NCI-H187 (cell line): Measurements from ENCODE around the gene KIF5C.

Experiments used
- DNase-seq, 2 experiments: peaks; one replicate each; lab custom pipeline; 2025; lab: John Stamatoyannopoulos, UW

The KIF5C gene

DNA sequence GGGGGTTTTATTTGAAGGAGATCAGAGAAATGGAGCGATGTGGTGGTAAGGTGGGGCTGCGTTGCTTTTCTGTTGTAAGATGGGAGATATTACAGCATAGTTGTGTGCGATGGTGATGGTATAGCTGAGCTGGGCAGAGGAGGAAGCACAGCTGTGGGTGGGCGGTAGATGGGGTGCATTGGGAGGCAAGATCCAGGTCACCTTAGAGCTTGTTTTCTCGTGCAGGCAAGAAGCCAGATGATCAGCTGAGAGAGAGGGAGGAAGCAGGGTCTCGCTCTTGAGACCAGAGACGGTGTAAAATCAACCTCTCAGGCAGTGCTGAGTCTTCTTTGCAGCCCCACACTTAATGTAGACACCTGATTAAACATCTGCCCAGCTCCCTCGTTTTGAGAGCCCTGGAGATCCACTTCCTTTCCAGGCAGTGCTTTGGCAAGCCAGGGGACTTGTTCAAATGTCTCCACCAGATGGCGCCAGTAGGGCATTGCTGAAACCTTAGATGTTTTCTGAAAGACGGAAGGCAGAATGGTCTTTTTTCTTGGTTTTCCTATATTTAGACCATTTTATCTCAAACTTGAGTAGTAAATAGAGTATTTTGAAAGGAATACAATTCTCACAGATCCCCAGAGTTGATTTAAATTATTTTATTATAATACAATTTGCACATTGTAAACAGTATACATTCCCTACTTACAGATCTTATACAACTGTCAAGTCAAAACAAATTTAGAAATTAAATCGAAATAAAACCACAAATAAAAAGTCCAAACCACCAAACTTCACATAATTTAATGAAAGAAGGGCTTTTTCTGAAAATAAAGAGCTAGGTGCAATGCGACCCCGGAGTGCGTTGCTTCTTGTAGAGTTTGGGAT is 142.3 kb downstream of the KIF5C start:
- peak in 1 of 2 experiments; percentile 46 for DNase-seq

DNA sequence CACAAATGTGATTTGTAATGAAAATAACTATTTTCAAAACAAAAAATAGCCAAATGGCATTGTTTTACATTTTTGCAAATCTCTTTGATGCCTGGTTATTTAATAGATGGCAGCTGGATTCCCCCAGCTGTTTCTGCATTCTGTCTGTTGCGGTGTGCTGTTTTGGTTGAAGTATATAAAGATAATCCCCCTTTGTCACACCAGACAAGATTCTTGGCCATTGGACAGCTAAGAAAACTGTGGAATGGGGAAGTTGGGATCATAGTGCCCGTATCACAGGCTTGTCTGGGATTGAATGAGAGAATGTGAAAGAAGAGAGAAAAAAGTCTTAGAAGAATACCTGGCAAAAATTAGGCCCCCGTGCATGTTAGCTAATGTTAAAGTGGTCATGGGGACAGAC is 144.0 kb downstream of the KIF5C start:
- DNase-seq: no peak

DNA sequence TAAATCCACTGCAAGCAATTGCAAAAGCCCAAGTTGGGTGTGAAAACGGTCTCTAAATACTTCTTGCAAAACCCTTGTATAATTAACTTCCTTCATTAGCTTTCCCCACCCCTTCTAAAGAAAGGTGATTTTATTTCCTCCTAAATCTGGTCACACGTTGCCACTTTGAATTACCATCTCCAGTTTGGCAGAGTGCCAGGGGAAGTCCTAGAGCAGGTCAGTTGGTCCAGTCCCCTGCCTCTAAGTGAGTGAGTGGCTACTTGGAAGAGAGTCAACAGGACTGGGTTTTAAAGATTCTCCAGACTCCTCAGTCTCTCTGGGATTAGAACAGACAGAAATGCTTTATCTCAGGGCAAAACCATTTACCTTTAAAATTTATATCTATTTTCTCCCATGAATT is 144.7 kb downstream of the KIF5C start:
- DNase-seq: no peak

DNA sequence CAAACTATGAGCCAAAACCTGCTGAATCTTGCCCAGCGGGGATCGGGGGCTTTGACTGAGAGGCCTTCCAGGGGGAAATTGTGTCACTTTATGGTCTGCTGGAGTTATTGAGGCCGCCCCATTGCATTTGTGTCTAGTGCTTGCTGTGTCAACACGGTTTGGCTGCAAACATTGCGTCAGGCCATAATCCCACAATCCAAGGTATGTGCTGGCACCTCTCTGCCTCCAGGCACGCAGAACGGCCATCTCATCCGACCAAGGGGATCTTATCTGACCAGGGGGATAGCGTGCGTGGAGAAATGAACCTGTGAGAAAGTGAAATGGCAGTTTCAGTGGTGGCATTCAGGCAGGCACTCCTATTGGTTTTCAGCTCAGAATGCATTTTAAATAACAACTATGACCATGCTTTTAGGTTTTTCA is 145.4 kb downstream of the KIF5C start:
- no peak for DNase-seq

DNA sequence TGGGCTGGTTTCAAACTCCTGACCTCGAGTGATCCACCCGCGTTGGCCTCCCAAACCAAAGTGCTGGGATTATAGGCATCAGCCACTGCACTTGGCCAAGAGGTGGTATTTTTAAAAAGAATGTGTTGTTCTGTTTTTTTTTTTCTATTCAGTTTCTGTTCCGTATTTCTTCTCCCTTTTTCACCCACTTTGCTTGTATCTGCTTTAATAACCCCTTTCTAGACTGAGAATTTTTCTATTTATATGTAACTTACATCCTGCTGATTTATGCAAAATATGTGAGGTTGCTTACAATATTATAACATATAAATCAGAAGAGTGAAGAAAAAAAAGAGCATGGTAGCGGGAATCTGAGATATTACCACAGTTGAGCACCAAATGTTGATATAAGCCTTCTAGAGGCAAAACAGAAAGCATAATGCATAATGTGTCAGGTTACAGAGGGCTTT is 146.3 kb downstream of the KIF5C start:
- no peak for DNase-seq

DNA sequence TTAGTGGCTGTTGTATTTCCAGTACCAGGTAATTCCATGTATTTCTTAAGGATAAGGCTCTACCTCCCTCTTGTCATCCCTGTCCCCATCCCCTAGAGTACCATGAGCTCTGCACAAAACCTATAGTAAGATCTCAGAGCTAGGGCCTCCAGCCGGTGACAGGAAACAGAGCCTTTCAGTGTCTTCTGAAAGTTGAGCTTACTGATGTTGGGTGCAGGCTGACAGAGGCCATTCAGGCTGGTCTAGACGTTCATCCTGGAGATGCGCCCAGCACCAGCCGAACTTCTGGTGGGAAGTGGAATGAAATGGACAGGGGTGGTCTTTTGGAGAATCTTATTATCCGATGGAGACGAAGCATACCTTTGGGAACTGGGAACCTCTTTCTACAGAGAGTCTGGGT is 146.7 kb downstream of the KIF5C start:
- DNase-seq: no peak

DNA sequence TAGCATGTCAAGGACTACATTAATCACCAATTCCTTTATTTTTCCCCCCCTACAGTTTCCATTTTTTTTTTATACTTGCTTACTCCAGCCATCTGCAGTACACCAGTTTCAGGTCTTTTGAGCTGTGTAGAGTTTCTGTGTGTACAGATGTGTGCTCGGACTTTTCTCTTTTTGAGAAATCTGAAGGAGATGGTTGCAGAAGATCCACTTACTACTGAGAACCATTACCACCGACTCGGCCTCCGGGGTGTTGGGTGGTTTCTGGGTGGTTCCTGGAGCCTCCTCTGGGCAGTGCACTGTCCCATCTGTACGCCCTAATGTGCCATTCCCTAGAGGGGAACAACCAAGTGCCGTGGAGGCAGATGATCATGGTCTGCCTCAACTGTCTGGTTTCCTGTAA is 148.1 kb downstream of the KIF5C start:
- DNase-seq: no peak

DNA sequence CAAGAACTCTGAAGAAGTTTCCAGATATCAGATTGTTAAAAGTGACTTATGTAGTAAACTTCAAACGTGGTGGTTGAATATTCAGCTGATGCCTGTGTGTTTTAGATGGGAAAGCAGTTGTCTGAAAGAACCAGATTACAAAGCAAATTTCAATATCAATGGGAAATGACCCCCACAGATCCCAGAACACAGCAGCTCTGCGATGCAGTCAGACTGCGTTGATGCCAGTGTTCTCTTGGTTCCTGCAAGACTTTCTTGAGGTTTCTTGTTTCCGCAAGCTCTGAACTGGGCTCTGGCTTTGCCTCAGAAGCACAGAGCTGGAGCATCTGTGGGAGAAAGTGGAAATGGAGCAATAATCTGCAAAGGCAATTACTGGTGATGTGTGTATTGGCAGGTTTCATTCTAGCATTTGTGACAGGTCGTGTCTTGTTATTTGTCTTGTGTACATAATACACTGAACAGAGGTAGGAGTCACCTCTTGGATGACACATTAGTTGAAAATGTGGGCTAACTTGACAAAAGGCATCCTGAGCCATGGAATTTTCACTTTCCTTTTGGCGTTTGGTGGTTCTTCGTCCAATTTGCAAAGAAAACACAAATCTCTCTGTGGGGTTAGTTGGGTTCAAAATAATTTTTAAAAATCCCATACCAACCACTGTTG is 152.7 kb downstream of the KIF5C start:
- no peak for DNase-seq

DNA sequence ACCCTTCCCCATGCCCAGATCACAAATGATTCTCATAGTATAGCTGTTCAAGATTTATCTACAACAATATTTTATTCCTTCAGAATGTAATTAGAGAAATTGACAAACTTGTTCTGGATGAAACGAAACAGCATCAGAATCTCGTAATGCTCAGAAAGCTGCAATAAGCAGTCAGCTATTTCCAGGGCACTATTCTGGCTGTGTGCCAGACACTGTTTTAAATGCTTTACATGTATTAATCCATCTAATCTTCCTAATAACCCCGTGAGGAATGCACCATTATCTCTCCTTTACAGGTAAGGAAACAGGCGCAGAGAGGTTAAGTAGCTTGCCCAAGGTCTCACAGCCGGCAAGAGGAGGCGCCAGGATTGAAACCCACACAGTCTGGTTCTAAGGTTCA is 153.3 kb downstream of the KIF5C start:
- no peak for DNase-seq

DNA sequence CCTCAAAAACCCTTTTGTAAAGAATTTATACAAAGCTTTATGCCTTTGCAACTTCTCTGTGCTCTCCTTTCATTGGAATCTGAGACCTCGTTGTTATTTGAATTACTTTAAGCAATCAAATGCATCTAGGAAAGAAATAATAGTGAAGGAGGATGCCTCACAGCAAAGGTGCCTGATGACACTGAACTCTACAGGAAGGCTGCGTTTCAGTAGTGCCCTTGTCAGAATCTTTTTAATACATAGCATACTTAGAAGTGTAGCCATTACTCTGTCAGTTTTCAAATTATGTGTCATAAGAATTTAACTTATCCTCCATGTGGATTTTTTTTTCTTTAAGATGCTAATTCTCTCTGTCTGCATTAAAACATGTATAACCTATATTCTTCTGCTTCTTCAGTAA is 153.9 kb downstream of the KIF5C start:
- DNase-seq: no peak

DNA sequence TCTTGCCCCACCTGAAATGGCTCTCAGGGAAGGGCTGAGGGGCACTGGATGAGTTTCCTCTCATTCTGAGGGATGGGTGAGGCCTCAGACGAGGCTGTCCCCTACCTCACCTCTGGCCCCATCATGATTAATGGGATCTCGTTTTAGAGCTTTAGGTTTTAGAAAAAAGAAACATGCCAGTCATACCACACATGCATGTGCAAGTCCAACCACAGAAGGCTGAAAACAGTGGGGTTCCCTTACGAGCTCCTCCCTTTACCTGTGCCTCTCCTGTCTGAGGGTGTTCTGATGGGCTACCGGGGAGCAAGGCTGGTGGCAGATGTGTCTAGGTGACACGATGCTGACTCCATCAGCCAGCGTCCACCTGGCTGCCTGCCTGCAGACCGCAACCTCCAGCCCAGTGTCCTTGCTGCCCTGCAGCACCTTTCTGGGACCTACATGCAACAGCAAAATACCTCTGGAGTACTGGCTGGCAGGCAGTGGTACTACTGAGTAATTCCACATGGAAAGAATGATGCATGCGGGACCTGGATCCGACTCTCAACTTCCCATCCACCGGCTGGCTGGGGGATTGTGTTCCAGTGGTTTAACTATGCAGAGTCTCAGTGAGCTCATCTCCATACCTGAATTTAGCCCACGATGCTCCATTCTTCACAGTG is 154.4 kb downstream of the KIF5C start:
- DNase-seq: no peak

DNA sequence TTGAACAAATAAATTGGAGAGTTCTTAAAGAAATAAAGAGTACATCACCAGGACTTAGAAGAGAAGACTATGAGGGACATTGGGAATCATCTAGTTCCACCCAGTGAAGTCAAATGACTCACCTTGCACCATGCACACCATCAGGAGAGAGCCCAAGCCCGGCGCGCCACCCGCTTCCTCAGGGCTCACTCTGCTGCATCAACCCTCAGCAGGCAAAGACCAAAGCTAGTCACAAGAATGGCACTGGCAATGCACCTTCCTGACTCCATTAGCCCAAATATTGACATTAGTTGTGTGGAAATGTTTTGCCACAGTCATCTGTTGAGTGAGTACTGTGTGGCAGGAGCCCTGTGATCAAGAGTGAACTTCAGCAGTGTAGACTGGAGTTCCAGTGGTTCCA is 156.4 kb downstream of the KIF5C start:
- no peak for DNase-seq

DNA sequence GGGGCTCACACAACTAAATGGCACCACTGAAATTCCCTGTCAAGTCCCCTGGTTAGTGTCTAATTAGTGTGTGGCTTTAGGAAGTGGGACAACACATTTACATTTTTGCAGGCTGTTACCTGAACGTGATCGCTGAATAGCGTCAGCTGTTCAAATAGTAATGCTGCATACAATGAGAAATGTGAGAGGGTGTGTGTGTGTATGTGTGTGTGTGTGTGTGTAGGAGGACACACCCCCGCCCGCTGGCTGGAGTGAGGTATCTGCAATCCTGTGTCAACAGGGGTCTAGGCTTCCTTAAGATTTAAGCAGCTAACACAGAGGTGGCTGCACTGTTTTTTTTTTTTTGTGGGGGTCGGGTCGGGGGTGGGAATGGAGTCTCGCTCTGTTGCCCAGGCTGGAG is 158.7 kb downstream of the KIF5C start:
- no peak for DNase-seq

DNA sequence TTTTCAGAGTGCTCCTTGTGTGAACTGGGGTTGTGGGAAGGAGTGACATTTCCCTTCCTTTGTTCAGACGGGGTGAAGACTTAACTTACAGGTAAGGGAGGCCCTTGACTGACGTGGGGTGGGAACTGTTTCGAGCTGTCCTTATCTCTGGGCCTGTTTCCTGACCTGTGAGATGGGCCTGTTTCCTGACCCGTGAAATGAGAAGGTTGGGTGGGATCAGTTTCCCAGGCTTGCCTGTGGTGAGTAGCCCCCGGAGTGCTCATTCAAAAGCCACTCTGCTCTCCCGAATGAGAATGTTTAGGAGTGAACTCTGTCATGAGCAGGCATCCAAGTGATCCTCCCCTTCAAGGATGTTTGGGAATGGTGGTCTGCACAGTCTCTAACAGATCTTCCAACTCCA is 159.4 kb downstream of the KIF5C start:
- no peak for DNase-seq

DNA sequence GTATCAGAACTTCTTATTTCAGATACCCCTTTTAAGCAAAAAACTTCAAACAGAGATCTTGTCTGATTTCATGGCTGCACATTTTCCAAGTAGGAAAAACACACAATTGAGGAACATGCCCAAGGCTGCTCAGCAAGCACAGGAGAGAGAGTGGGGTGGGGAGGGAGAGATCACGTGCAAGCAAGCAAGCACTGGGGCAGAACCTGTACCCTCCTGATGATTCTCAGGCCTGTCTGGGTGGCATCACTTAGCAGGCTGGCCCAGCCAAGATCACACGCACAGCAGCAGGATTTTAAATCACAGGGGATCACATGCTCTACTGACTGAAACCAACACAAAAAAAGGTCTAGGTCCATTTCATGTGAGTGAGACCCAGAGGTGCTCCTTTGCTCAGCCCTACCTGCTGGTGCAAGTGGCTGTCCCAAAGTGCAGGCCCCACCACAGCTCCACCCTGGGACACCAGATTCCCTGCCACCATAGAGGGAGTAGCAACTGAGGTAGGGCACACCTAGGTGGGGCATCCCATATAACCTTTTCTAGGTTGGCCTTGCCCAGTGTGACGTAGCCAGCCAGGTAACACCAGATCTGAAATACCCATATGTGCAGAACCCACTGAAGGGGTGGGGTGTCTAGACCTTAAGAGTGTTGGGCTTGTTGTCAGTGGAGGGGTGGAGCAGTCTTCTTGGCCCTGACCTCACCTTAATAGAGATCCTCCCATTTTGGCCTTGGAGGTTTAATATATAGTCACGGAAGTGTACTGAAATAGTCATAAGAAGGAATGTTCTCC is 161.7 kb downstream of the KIF5C start:
- no peak for DNase-seq

DNA sequence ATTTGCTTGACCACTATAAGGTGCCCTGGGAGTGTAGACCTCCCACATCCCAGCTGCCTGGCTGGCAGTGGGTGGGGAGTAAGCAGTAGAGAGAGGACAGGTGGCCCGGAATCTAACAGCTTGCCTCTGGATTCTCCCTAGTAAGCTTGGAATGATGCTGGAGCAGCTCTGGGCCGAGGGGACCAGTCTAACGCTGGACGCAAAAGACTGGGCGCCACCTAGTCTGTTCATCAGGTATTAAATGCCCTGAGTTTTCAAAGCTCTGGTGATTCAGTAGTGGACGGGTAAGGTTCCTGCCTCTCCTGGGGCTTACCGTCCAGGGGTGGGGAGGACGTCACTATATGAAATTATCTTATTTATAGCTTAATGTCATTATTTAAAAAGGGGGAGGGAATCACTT is 162.8 kb downstream of the KIF5C start:
- DNase-seq: no peak

DNA sequence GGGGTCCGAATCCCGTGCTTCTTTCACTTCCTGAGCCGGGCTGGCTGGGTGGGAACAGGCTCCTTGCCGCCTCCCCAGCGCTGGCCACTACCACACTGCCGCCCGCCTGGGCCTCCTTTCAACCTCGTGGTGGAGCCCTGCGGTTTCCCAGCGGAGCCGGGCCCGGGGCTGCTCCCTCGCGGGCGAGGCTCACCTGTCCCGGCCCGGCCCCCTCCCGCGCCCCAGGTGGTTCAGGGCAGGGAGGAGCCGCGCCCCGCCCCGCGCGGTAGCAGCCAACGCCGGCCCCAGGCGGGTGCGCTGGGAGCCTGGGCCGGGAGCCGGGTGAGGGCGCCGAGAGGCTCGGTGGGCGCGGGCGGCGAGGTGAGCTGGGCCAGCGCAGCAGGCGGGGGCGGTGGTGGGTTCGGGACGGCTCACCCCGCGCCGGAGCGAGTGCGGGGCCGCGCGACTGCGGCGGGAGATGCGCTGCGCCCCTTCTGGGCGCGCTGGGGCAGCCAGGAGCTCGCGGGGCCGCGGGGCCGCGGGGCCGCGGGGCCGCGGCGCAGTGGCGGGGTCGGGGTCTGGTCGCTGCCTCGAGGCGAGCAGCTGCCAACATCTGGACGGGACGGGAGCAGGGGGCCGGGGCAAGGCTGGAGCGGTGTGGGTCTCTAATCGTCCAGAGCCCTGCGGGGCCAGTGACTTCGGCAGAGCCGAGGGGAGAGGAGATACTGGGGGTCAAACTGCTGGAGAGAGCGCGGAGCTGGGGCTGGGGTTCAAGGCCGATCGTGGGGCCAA is 163.6 kb downstream of the KIF5C start, which contains the start of gene LYPD6B:
Gene LYPD6B (plus strand): TSS at position 258 of the 771 bp plus-strand sequence. CDS start 92,250 bp downstream, outside the sequence.
- peak in 1 of 2 experiments; percentile 23 for DNase-seq

DNA sequence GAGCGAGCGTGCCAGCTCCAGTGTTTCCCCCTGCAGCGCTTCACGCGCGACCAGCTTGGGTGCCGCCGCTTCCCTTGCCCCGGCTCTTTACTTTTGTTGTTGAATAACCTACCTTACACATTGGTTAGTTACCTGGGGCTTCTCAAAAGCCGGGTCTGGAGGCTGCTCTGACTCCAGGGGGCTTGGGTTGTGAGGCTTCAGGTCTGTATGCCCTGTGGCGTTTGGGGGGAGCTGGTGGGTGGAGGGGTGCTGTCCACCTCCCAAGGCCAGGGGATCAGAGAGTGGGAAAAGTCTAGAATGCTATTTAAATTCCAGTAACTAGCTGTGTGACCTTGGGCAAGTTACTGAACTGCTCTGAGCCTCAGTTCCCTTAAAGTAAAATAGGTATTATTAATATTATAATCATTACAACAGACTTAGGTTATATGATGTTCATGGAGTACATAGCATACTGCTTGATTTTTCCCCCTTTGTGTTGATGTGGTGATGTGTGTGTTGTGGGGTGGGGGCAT is 164.2 kb downstream of the KIF5C start:
- DNase-seq: no peak

DNA sequence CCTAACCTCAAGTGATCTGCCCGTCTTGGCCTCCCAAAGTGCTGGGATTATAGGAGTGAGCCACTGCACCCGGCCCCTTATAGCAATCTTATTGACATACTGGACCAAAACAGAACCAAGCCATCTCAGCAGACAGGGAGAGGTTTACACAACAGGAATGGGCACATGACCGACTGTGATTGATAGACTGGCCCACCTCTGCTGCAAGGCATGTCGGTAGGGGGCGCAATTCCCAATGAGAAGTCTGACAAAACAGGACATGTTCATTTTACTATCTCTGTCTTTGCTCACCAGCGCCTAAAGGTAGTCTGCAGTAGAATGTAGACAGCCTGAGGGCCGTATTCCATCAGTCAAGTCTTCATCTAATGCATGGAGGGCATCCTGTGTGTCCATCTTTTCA is 165.4 kb downstream of the KIF5C start:
- no peak for DNase-seq

DNA sequence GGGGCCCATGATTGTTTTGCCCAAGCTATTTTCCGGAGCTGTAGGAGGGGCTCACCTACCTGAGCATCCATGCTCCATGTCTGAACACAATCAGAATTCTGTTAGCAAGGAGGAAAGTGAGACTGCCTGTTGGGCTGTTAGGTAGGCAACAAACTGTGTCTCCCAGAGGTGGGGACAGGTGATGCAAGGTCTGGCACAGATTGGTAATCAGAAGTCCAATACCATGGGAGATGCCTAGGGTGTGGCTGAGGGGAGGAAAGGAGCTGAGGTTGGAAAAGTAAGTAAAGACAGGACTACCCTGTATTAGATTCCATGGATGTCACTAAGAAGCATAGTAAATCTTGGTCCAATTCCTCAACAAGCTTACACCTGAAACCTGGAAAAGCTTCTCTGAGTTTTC is 166.5 kb downstream of the KIF5C start:
- DNase-seq: no peak

DNA sequence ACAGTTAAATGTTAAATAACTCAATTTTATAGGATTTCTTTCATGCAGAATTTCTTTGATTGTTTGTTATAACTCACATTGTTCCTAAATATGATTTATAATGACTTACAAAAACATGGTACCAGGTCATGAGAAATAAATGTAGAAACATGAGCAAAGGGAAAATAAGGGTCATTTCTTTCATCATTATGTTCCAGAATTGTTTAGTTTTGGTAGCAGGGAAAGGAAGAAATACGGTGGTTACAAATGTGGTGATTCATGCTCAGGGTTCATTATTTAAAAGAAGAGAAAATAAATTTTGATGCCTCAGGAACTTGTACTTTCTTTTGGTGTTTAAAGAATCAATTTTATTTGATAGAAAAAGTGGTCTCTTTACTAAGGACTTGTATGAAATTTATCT is 167.9 kb downstream of the KIF5C start:
- no peak for DNase-seq
